ENCODE measurements around the gene TMC2. TPM values are rescaled to one million over a fixed set of nuclear protein-coding genes. Genes with fewer than 3 reads are reported as not detected.

TMC2 gene
- polyA plus RNA-seq, 1 of the 3 experiments (the other 2 are of a cell fraction) = not detected

DNA sequence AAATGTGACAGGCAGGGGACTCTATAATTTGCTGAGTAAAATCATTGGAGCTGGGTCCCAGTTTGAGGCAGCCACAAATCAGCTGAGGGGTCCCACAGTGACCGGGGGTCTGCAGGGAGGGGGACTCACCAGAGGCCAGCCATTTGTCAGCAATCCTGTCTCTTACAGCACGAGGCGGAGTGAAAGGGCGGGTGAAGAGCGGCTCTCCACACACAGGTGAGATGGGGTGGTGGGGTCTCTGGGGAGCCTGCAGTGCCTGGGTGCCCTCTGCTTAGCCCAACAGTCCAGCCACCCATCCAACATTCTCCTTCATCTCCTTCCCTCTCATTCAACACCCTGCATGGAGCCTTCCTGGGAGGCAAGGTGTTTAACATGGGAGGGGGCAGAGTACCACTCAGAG, 728 bp downstream of the TMC2 start:
- Histone ChIP-seq H3K27ac (ENCODE audit: low read depth in 2 of 2, low read length in 1 of 2) (no peak overlapping the region), H3K4me3 (ENCODE audit: low read depth in 2 of 2, low read length in 1 of 2) (no peak overlapping the region), H3K9ac (no peak overlapping the region), H3K36me3 (replicated peaks in 1 of 2; ENCODE audit: control insufficient read depth in 1 of 2, insufficient read depth in 2 of 2, low read length in 1 of 2) (no peaks in the 10 kb centered on the region), H2AFZ (ENCODE audit: low read depth) (no peak overlapping the region), H3F3A (replicated peaks; ENCODE audit: insufficient read depth) (no peaks in the 10 kb centered on the region), H4K20me1 (ENCODE audit: insufficient read depth) (no peaks in the 10 kb centered on the region), H3K27me3 (ENCODE audit: insufficient read depth) (peaks cover 13% of the 10 kb centered on the region; the same call in 1 of the 2 replicates), H3K9me2 (no peaks in the 10 kb centered on the region), H3K79me2 (ENCODE audit: insufficient read depth) (no peaks in the 10 kb centered on the region), H3K9me3 (no peaks in the 10 kb centered on the region), H3K4me1 (ENCODE audit: control insufficient read depth in 1 of 2, insufficient read depth in 2 of 2, low read depth in 1 of 2, low read length in 1 of 2) (no peaks in the 10 kb centered on the region), H3K4me2 (no peak overlapping the region)
- 72% methylated on average over 5 of the region's 5 CpGs for WGBS (ENCODE audit: low lambda C conversion rate)
- POLR2A ChIA-PET = no interaction called here
- CTCF ChIA-PET = interaction anchor here (1.9 to 4.4 kb wide), 2 partner anchors 13 to 15 kb away, joined by 8 to 16 read pairs; no protein-coding TSS in a partner anchor
- no peak for DNase-seq
- TF ChIP-seq ZBTB33 (IDR thresholded peaks at IDR 0.05; ENCODE audit: borderline replicate concordance, low read depth) (no peak), GATA2 (CRISPR knock-in tag; IDR thresholded peaks at IDR 0.05) (no peak), FOXJ3 (CRISPR knock-in tag; IDR thresholded peaks at IDR 0.05) (no peak), EP300 (IDR thresholded peaks at IDR 0.05; ENCODE audit: borderline replicate concordance in 1 of 2, low read depth in 1 of 2, low read length in 1 of 2) (no peak), NFIC (IDR thresholded peaks at IDR 0.05; ENCODE audit: borderline replicate concordance) (no peak), GABPA (IDR thresholded peaks at IDR 0.05; ENCODE audit: low read depth) (no peak)
- TF ChIP-seq, protein P1, sequence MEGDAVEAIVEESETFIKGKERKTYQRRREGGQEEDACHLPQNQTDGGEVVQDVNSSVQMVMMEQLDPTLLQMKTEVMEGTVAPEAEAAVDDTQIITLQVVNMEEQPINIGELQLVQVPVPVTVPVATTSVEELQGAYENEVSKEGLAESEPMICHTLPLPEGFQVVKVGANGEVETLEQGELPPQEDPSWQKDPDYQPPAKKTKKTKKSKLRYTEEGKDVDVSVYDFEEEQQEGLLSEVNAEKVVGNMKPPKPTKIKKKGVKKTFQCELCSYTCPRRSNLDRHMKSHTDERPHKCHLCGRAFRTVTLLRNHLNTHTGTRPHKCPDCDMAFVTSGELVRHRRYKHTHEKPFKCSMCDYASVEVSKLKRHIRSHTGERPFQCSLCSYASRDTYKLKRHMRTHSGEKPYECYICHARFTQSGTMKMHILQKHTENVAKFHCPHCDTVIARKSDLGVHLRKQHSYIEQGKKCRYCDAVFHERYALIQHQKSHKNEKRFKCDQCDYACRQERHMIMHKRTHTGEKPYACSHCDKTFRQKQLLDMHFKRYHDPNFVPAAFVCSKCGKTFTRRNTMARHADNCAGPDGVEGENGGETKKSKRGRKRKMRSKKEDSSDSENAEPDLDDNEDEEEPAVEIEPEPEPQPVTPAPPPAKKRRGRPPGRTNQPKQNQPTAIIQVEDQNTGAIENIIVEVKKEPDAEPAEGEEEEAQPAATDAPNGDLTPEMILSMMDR (IDR thresholded peaks at IDR 0.05) = no peak

DNA sequence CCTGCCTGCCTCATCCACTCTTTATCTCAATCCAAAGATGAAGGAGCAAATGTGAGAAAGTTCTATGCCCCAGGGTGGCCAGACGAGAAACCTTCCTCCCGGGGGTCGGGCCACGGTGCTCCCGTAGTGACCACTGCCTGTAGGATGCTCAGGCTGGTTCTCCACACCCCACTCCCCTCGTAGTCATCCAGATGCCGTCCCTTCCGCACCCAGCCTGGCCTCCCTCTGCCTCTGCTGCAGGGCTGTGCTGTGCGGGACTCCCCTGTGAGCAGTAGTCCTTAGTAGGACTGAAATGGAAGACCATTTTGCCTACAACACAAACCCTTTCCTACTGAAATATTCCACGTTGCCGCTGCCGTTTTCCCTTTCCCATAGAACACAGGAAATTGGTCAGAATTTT, 2.0 kb downstream of the TMC2 start:
- Histone ChIP-seq H4K20me1 (ENCODE audit: insufficient read depth) (no peaks in the 10 kb centered on the region), H3K36me3 (replicated peaks in 1 of 2; ENCODE audit: control insufficient read depth in 1 of 2, insufficient read depth in 2 of 2, low read length in 1 of 2) (no peaks in the 10 kb centered on the region), H3K79me2 (ENCODE audit: insufficient read depth) (no peaks in the 10 kb centered on the region), H3K27me3 (ENCODE audit: insufficient read depth) (peaks cover 13% of the 10 kb centered on the region; the same call in 1 of the 2 replicates), H3K4me2 (no peak overlapping the region), H3K4me1 (ENCODE audit: control insufficient read depth in 1 of 2, insufficient read depth in 2 of 2, low read depth in 1 of 2, low read length in 1 of 2) (no peaks in the 10 kb centered on the region), H3K9me2 (no peaks in the 10 kb centered on the region), H3K27ac (ENCODE audit: low read depth in 2 of 2, low read length in 1 of 2) (no peak overlapping the region), H2AFZ (ENCODE audit: low read depth) (no peak overlapping the region), H3K9ac (no peak overlapping the region), H3F3A (replicated peaks; ENCODE audit: insufficient read depth) (no peaks in the 10 kb centered on the region), H3K9me3 (no peaks in the 10 kb centered on the region), H3K4me3 (ENCODE audit: low read depth in 2 of 2, low read length in 1 of 2) (no peak overlapping the region)
- CTCF ChIA-PET = interaction anchor here (1.1 to 4.4 kb wide), 2 partner anchors 14 to 17 kb away, joined by 6 to 16 read pairs; no protein-coding TSS in a partner anchor
- POLR2A ChIA-PET = no interaction called here
- DNase-seq = no peak
- WGBS (ENCODE audit: low lambda C conversion rate) = 65% methylated on average over 11 of the region's 12 CpGs
- TF ChIP-seq, protein P1 (IDR thresholded peaks at IDR 0.05) = no peak
- TF ChIP-seq MEF2A (IDR thresholded peaks at IDR 0.05; ENCODE audit: borderline replicate concordance, low read depth) = no peak
- TF ChIP-seq, protein P2, sequence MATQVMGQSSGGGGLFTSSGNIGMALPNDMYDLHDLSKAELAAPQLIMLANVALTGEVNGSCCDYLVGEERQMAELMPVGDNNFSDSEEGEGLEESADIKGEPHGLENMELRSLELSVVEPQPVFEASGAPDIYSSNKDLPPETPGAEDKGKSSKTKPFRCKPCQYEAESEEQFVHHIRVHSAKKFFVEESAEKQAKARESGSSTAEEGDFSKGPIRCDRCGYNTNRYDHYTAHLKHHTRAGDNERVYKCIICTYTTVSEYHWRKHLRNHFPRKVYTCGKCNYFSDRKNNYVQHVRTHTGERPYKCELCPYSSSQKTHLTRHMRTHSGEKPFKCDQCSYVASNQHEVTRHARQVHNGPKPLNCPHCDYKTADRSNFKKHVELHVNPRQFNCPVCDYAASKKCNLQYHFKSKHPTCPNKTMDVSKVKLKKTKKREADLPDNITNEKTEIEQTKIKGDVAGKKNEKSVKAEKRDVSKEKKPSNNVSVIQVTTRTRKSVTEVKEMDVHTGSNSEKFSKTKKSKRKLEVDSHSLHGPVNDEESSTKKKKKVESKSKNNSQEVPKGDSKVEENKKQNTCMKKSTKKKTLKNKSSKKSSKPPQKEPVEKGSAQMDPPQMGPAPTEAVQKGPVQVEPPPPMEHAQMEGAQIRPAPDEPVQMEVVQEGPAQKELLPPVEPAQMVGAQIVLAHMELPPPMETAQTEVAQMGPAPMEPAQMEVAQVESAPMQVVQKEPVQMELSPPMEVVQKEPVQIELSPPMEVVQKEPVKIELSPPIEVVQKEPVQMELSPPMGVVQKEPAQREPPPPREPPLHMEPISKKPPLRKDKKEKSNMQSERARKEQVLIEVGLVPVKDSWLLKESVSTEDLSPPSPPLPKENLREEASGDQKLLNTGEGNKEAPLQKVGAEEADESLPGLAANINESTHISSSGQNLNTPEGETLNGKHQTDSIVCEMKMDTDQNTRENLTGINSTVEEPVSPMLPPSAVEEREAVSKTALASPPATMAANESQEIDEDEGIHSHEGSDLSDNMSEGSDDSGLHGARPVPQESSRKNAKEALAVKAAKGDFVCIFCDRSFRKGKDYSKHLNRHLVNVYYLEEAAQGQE (IDR thresholded peaks at IDR 0.05; ENCODE audit: low read depth, low read length) = no peak
- TF ChIP-seq FOXJ3 (CRISPR knock-in tag; IDR thresholded peaks at IDR 0.05) = no peak
- no peak for TF ChIP-seq ELF1 (IDR thresholded peaks at IDR 0.05)
- no peak for TF ChIP-seq GATA2 (CRISPR knock-in tag; IDR thresholded peaks at IDR 0.05)
- TF ChIP-seq PBX3 (IDR thresholded peaks at IDR 0.05) = no peak
- TF ChIP-seq, protein P3, sequence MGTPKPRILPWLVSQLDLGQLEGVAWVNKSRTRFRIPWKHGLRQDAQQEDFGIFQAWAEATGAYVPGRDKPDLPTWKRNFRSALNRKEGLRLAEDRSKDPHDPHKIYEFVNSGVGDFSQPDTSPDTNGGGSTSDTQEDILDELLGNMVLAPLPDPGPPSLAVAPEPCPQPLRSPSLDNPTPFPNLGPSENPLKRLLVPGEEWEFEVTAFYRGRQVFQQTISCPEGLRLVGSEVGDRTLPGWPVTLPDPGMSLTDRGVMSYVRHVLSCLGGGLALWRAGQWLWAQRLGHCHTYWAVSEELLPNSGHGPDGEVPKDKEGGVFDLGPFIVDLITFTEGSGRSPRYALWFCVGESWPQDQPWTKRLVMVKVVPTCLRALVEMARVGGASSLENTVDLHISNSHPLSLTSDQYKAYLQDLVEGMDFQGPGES (IDR thresholded peaks at IDR 0.05; ENCODE audit: low read depth, low read length) = no peak
- no peak for TF ChIP-seq TEAD4 (IDR thresholded peaks at IDR 0.05; ENCODE audit: borderline replicate concordance, insufficient read depth)
- no peak for TF ChIP-seq EP300 (IDR thresholded peaks at IDR 0.05; ENCODE audit: borderline replicate concordance in 1 of 2, low read depth in 1 of 2, low read length in 1 of 2)
- no peak for TF ChIP-seq FOXM1 (IDR thresholded peaks at IDR 0.05; ENCODE audit: low read depth)
- no peak for TF ChIP-seq GABPA (IDR thresholded peaks at IDR 0.05; ENCODE audit: low read depth)
